H1 (cell line): Measurements from ENCODE around the gene TMEM238. TPM values are rescaled to one million over a fixed set of nuclear protein-coding genes. Genes with fewer than 3 reads are reported as not detected.

ENCODE experiments used
- CTCF ChIA-PET: fragments of 300-600 bp; sonication (Branson Sonifier 250); formaldehyde crosslinking; loops from one replicate; lab custom pipeline; 2021; ENCODE audit not compliant: partially characterized antibody; lab: Charles Lee
- POLR2A ChIA-PET: fragments of 300-600 bp; sonication (Branson Sonifier 250); formaldehyde crosslinking; loops from one replicate; lab custom pipeline; 2021; ENCODE audit warnings: inconsistent platforms; ENCODE audit not compliant: partially characterized antibody; lab: Charles Lee
- DNase-seq, 2 experiments: peaks; one replicate each; pipeline versions ENCODE4 v3.0.0 to v3.0.0-alpha.2; 2010 to 2022; ENCODE audit warnings: low spot score in 2 of 2, low read depth in 1 of 2, mixed read lengths in 1 of 2
- FAIRE-seq: peaks from 2 replicates; lab custom pipeline; 2011; peaks lifted over from hg19 to GRCh38; lab: Jason Lieb, UNC
- H2AFZ ChIP-seq: 2 replicates; pipeline ENCODE4 v1.8.1; 2012; ENCODE audit warnings: low read length, inconsistent platforms
- H2AK5ac ChIP-seq: 2 replicates; pipeline ENCODE4 v1.6.1; 2013; ENCODE audit warnings: low read depth, low read length
- H2BK120ac ChIP-seq: replicated peaks from 2 replicates; pipeline ENCODE3; 2013; ENCODE audit warnings: low read depth, low read length, inconsistent platforms
- H2BK12ac ChIP-seq: 2 replicates; pipeline ENCODE4 v1.6.1; 2013; ENCODE audit warnings: low read depth, low read length
- H2BK15ac ChIP-seq: 2 replicates; pipeline ENCODE4 v1.6.1; 2013; ENCODE audit warnings: low read length
- H2BK20ac ChIP-seq: 2 replicates; pipeline ENCODE4 v1.6.1; 2013; ENCODE audit warnings: low read length
- H2BK5ac ChIP-seq: 2 replicates; pipeline ENCODE4 v1.6.1; 2013; ENCODE audit warnings: low read depth, low read length
- H3K14ac ChIP-seq: 2 replicates; pipeline ENCODE4 v1.6.1; 2013; ENCODE audit warnings: inconsistent platforms; ENCODE audit not compliant: insufficient read length
- H3K18ac ChIP-seq: 2 replicates; pipeline ENCODE4 v1.6.1; 2013; ENCODE audit warnings: low read length; ENCODE audit errors: extremely low read depth
- H3K23ac ChIP-seq: 2 replicates; pipeline ENCODE4 v1.6.1; 2013; ENCODE audit warnings: inconsistent platforms; ENCODE audit not compliant: insufficient read length
- H3K23me2 ChIP-seq: 2 replicates; pipeline ENCODE4 v1.6.1; 2013; ENCODE audit warnings: low read depth, low read length
- H3K27ac ChIP-seq: 2 replicates; pipeline ENCODE4 v1.6.1; 2011; ENCODE audit warnings: low read depth, low read length, inconsistent platforms
- H3K27me3 ChIP-seq, 4 experiments: replicated peaks in 1 of 4; 1 replicate in 1 of 4; 2 replicates in 3 of 4; pipeline versions ENCODE4 v1.6.1 to v1.8.1; 2011 to 2013; ENCODE audit warnings: low read length in 3 of 4, mild to moderate bottlenecking in 3 of 4, inconsistent platforms in 2 of 4, mixed read lengths in 2 of 4, moderate library complexity in 1 of 4; ENCODE audit not compliant: control insufficient read depth in 3 of 4, insufficient read depth in 3 of 4; ENCODE audit errors: extremely low read depth in 1 of 4
- H3K36me3 ChIP-seq, 4 experiments: 2 replicates each; pipeline versions ENCODE4 v1.6.1 to v1.8.1; 2011 to 2013; ENCODE audit warnings: mild to moderate bottlenecking in 4 of 4, low read length in 3 of 4, moderate library complexity in 2 of 4, control low read depth in 1 of 4, inconsistent platforms in 1 of 4; ENCODE audit not compliant: insufficient read depth in 4 of 4, control insufficient read depth in 2 of 4
- H3K4ac ChIP-seq: replicated peaks from 2 replicates; pipeline ENCODE3; 2013; ENCODE audit warnings: low read length, low read depth, mixed read lengths, inconsistent platforms; ENCODE audit not compliant: insufficient read length
- H3K4me1 ChIP-seq, 4 experiments: replicated peaks in 1 of 4; 1 replicate in 1 of 4; 2 replicates in 3 of 4; pipeline versions ENCODE4 v1.6.1 to v1.8.1; 2011 to 2013; ENCODE audit warnings: low read length in 3 of 4, inconsistent platforms in 2 of 4, mixed read lengths in 1 of 4; ENCODE audit not compliant: insufficient read depth in 4 of 4, control insufficient read depth in 3 of 4
- H3K4me2 ChIP-seq, 2 experiments: 2 replicates each; pipeline versions ENCODE4 v1.6.1 to v1.8.1; 2011 to 2013; ENCODE audit warnings: low read depth in 2 of 2, low read length in 2 of 2, control low read depth in 1 of 2, inconsistent platforms in 1 of 2, mild to moderate bottlenecking in 1 of 2; ENCODE audit not compliant: insufficient read depth in 1 of 2
- H3K4me3 ChIP-seq, 4 experiments: fragments of 200-600, 300-600 bp in 1 of 4; sonication (generic), shearing (Covaris generic), sonication (Bioruptor Twin) in 1 of 4; 2 replicates each; pipeline versions ENCODE4 v1.5.1 to v1.8.1; 2011 to 2016; ENCODE audit warnings: low read length in 4 of 4, low read depth in 3 of 4, control low read depth in 2 of 4, inconsistent platforms in 2 of 4, mild to moderate bottlenecking in 2 of 4, mixed read lengths in 1 of 4, moderate library complexity in 1 of 4; ENCODE audit not compliant: insufficient read depth in 2 of 4; ENCODE audit errors: extremely low read depth in 1 of 4
- H3K56ac ChIP-seq: replicated peaks from 2 replicates; pipeline ENCODE3; 2013; ENCODE audit warnings: low read depth, mild to moderate bottlenecking, mixed read lengths, low read length, inconsistent platforms; ENCODE audit not compliant: insufficient read length
- H3K79me1 ChIP-seq: 2 replicates; pipeline ENCODE4 v1.6.1; 2013; ENCODE audit warnings: low read depth, low read length, control low read depth
- H3K79me2 ChIP-seq, 2 experiments: 2 replicates each; pipeline versions ENCODE4 v1.6.1 to v1.8.1; 2012 to 2013; ENCODE audit warnings: low read length in 2 of 2, mild to moderate bottlenecking in 2 of 2, inconsistent platforms in 1 of 2; ENCODE audit not compliant: insufficient read depth in 2 of 2, control insufficient read depth in 1 of 2
- H3K9ac ChIP-seq, 4 experiments: replicated peaks in 1 of 4; 1 replicate in 1 of 4; 2 replicates in 3 of 4; pipeline versions ENCODE4 v1.6.1 to v1.8.1; 2011 to 2013; ENCODE audit warnings: low read depth in 3 of 4, low read length in 3 of 4, control low read depth in 2 of 4, mild to moderate bottlenecking in 2 of 4, moderate library complexity in 2 of 4, inconsistent platforms in 1 of 4; ENCODE audit errors: extremely low read depth in 1 of 4
- H3K9me3 ChIP-seq, 2 experiments: 2 replicates each; pipeline versions ENCODE4 v1.6.1 to v1.8.1; 2012 to 2013; ENCODE audit warnings: mild to moderate bottlenecking in 2 of 2, moderate library complexity in 2 of 2, control low read depth in 1 of 2, inconsistent platforms in 1 of 2, low read depth in 1 of 2, low read length in 1 of 2, mixed read lengths in 1 of 2; ENCODE audit not compliant: insufficient read depth in 2 of 2
- H4K20me1 ChIP-seq, 2 experiments: replicated peaks in 1 of 2; 2 replicates each; pipeline versions ENCODE3 to v1.8.1; 2011 to 2013; ENCODE audit warnings: inconsistent platforms in 2 of 2, low read length in 2 of 2, mild to moderate bottlenecking in 1 of 2; ENCODE audit not compliant: insufficient read depth in 2 of 2, control insufficient read depth in 1 of 2
- H4K5ac ChIP-seq: 2 replicates; pipeline ENCODE4 v1.6.1; 2013; ENCODE audit warnings: low read length, low read depth, mixed read lengths, inconsistent platforms; ENCODE audit not compliant: insufficient read length
- H4K8ac ChIP-seq: 2 replicates; pipeline ENCODE4 v1.8.0; 2013; ENCODE audit warnings: mild to moderate bottlenecking, moderate library complexity, low read length, inconsistent platforms; ENCODE audit not compliant: insufficient read depth; ENCODE audit errors: extremely low read depth
- H4K91ac ChIP-seq: replicated peaks from 2 replicates; pipeline ENCODE3; 2013; ENCODE audit warnings: low read length, mixed read lengths, inconsistent platforms; ENCODE audit not compliant: insufficient read length
- JUND ChIP-seq: IDR thresholded peaks from 2 replicates; pipeline ENCODE4 v1.6.1; 2011; ENCODE audit warnings: mild to moderate bottlenecking, improper control_type of control experiment, low read length
- NRF1 ChIP-seq: IDR thresholded peaks from 2 replicates; pipeline ENCODE4 v1.6.1; 2011; ENCODE audit warnings: mild to moderate bottlenecking, low read depth, low read length, improper control_type of control experiment
- PHF8 ChIP-seq: fragments of 200-600 bp; sonication (generic); conservative IDR thresholded peaks from 2 replicates; pipeline ENCODE4 v1.7.1; 2012; ENCODE audit warnings: low read depth, mild to moderate bottlenecking, inconsistent platforms, low read length, moderate library complexity
- POLR2AphosphoS5 ChIP-seq: IDR thresholded peaks from 2 replicates; pipeline ENCODE4 v1.6.1; 2011; ENCODE audit warnings: low read depth, low read length
- RAD21 ChIP-seq, 2 experiments: IDR thresholded peaks in 1 of 2; conservative IDR thresholded peaks in 1 of 2; 2 replicates each; pipeline ENCODE4 v1.6.1; 2011; ENCODE audit warnings: low read depth in 2 of 2, low read length in 2 of 2, improper control_type of control experiment in 1 of 2, inconsistent platforms in 1 of 2, mild to moderate bottlenecking in 1 of 2, moderate library complexity in 1 of 2
- WGBS, 2 experiments: shearing (Covaris generic) in 1 of 2; methylation state at CpG; one replicate each; pipeline versions ENCODE4 v1.1.6 to v1.1.7; 2013 to 2015; ENCODE audit warnings: low lambda C conversion rate in 2 of 2, mixed read lengths in 2 of 2, inconsistent platforms in 1 of 2, low coverage in 1 of 2, missing lambda C conversion rate in 1 of 2; ENCODE audit not compliant: insufficient replicate concordance in 2 of 2, insufficient coverage in 1 of 2, insufficient read length in 1 of 2; ENCODE audit errors: extremely low coverage in 1 of 2, missing lambda C conversion rate in 1 of 2; 5-methylcytosine and 5-hydroxymethylcytosine counted together
- polyA plus RNA-seq, 7 experiments: library from polyadenylated mRNA; depleted of rRNA in 3 of 7; stranded (reverse) in 5 of 7; unstranded in 2 of 7; fragments of >200 nt in 5 of 7; fragments of 200-250 nt in 2 of 7; gene quantifications; 1 replicate in 5 of 7; 2 replicates in 1 of 7; 4 replicates in 1 of 7; pipeline versions ENCODE4 v1.2.1 to v1.2.3, GENCODE V29; 2011 to 2013; ENCODE audit warnings: missing spikeins in 2 of 7, mixed read lengths in 2 of 7
- total RNA-seq: library from RNA; stranded (reverse); fragmentation: NEBNext Ultra II Directional; extraction: Animal tissue kit (Norgen Biotek cat#: 25700); gene quantifications from 2 replicates; pipeline ENCODE4 v1.2.1, GENCODE V29; 2021
- TF ChIP-seq, protein P1 (sequence below): IDR thresholded peaks from 2 replicates; pipeline ENCODE4 v1.6.1; 2012; ENCODE audit warnings: inconsistent platforms
- TF ChIP-seq, protein P2 (sequence below): IDR thresholded peaks from 2 replicates; pipeline ENCODE4 v1.6.1; 2012; ENCODE audit warnings: inconsistent platforms
- TF ChIP-seq, protein P3 (sequence below), 3 experiments: IDR thresholded peaks; 1 replicate in 2 of 3; 2 replicates in 1 of 3; pipeline versions ENCODE4 v1.5.1 to v1.6.1; 2011; ENCODE audit warnings: low read length in 3 of 3, mild to moderate bottlenecking in 3 of 3, inconsistent platforms in 2 of 3, low read depth in 1 of 3, moderate library complexity in 1 of 3; ENCODE audit not compliant: insufficient read depth in 1 of 3; ENCODE audit errors: control extremely low read depth in 1 of 3

The TMEM238 gene
- total and polyA plus RNA-seq, 2 of the 8 experiments (the other 6 are each of a cell fraction or from before 2014, with no cell fraction given): 0.53 to 3.8 TPM

DNA sequence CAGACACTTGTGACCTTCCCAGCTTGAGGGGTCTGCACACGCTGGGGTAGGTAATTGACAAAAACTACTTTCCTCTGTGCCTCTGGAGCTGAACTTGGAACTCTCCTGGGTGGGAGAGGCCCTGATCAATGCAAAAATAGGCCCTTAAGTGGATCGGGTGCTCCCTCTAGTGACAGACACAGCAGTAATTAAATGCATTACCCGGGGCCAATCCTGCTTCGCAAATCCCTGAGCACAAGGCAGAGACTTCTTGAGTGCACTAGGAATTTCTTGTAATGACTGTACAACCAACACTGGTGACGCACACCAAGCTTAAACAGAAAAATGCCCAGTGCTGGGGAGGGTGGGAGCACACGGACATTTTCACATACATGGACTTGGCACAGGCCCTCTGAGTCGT is 34.1 kb upstream of the TMEM238 start:
- Histone ChIP-seq H3K23ac (no peak overlapping the region), H2BK5ac (no peak overlapping the region), H2BK120ac (no peak overlapping the region), H2BK15ac (no peak overlapping the region), H3K23me2 (no peaks in the 10 kb centered on the region), H3K56ac (no peak overlapping the region), H3K18ac (no peak overlapping the region), H3K4me3 (no peak overlapping the region), H3K9ac (no peak overlapping the region), H4K20me1 (no peaks in the 10 kb centered on the region), H4K91ac (no peak overlapping the region), H2BK12ac (no peak overlapping the region), H4K8ac (no peak overlapping the region), H3K79me2 (no peaks in the 10 kb centered on the region), H3K14ac (no peak overlapping the region), H3K4me1 (peaks cover 0 to 2% (median 0%) of the 10 kb centered on the region in 4 experiments; a peak in 1 of 7 replicates), H3K27me3 (peaks cover 0 to 9% (median 2%) of the 10 kb centered on the region in 4 experiments; a peak in 2 of 7 replicates), H2AFZ (peak overlapping the region; percentile 92), H2BK20ac (no peak overlapping the region), H3K79me1 (no peaks in the 10 kb centered on the region), H3K4me2 (no peak overlapping the region), H3K36me3 (no peaks in the 10 kb centered on the region), H3K4ac (no peak overlapping the region), H3K27ac (no peak overlapping the region), H3K9me3 (no peaks in the 10 kb centered on the region; a peak in 1 of 4 replicates), H4K5ac (no peak overlapping the region), H2AK5ac (no peak overlapping the region)
- 27% methylated on average over 7 of the region's 7 CpGs; no CpG with 5 or more reads in 1 of the 2 experiments for WGBS, 2 experiments
- DNase-seq (peak; percentile 41 to 71), FAIRE-seq (peak; percentile 91)
- CTCF ChIA-PET: interaction anchor here (0.6 to 4.3 kb wide), 51 partner anchors 9 to 943 kb away, joined by 3 to 17 read pairs (median 4); partner anchors contain the start of genes PPP6R1, RPL28 and SHISA7
- POLR2A ChIA-PET: interaction anchor here (3.1 to 34.6 kb wide), 2 partner anchors 9 to 23 kb away, joined by 12 to 874 read pairs; partner anchors contain the start of genes RPL28, TMEM238 and UBE2S
- TF ChIP-seq POLR2AphosphoS5 (no peak), RAD21 (IDR thresholded peaks at IDR 0.05 in 1 of 2, conservative IDR thresholded peaks at IDR 0.05 in 1 of 2; ENCODE audit: low read depth in 2 of 2, low read length in 2 of 2) (peak; percentile 93 to 97), PHF8 (no peak), JUND (no peak), NRF1 (no peak)
- TF ChIP-seq, protein P1, sequence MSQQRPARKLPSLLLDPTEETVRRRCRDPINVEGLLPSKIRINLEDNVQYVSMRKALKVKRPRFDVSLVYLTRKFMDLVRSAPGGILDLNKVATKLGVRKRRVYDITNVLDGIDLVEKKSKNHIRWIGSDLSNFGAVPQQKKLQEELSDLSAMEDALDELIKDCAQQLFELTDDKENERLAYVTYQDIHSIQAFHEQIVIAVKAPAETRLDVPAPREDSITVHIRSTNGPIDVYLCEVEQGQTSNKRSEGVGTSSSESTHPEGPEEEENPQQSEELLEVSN: peak; percentile 79
- TF ChIP-seq, protein P2, sequence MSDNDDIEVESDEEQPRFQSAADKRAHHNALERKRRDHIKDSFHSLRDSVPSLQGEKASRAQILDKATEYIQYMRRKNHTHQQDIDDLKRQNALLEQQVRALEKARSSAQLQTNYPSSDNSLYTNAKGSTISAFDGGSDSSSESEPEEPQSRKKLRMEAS: peak; percentile 84
- TF ChIP-seq, protein P3, sequence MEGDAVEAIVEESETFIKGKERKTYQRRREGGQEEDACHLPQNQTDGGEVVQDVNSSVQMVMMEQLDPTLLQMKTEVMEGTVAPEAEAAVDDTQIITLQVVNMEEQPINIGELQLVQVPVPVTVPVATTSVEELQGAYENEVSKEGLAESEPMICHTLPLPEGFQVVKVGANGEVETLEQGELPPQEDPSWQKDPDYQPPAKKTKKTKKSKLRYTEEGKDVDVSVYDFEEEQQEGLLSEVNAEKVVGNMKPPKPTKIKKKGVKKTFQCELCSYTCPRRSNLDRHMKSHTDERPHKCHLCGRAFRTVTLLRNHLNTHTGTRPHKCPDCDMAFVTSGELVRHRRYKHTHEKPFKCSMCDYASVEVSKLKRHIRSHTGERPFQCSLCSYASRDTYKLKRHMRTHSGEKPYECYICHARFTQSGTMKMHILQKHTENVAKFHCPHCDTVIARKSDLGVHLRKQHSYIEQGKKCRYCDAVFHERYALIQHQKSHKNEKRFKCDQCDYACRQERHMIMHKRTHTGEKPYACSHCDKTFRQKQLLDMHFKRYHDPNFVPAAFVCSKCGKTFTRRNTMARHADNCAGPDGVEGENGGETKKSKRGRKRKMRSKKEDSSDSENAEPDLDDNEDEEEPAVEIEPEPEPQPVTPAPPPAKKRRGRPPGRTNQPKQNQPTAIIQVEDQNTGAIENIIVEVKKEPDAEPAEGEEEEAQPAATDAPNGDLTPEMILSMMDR (IDR thresholded peaks at IDR 0.05; ENCODE audit: control extremely low read depth in 1 of 3, insufficient read depth in 1 of 3, low read depth in 1 of 3, low read length in 3 of 3): peak; percentile 45 to 85 (median 72)
